T-helper 22 cell (primary cell): ENCODE results near the gene HAND2.

Experiments
- DNase-seq: peaks from one replicate; pipeline ENCODE4 v3.0.0-alpha.2; 2020; ENCODE audit warnings: low read depth

The HAND2 gene

GRCh38 chr4:173502282-173502681 is 27.7 kb downstream of the HAND2 start:
- DNase-seq, result no peak

GRCh38 chr4:173501592-173502150 is 28.4 kb downstream of the HAND2 start:
- no peak for DNase-seq

GRCh38 chr4:173500841-173501591 is 29.0 kb downstream of the HAND2 start:
- no peak for DNase-seq

- no peak for DNase-seq
Observed at GRCh38 chr4:173499658-173500535, 30.1 kb downstream of the HAND2 start.

GRCh38 chr4:173498771-173499170 is 31.3 kb downstream of the HAND2 start:
- no peak for DNase-seq

- no peak for DNase-seq
Observed at GRCh38 chr4:173498023-173498422, 32.0 kb downstream of the HAND2 start.

GRCh38 chr4:173494013-173494970 is 35.7 kb downstream of the HAND2 start:
- DNase-seq, result peak; percentile 16

- DNase-seq, result no peak
Observed at GRCh38 chr4:173493041-173493440, 37.0 kb downstream of the HAND2 start.

GRCh38 chr4:173492315-173492714 is 37.7 kb downstream of the HAND2 start:
- DNase-seq, result no peak

- no peak for DNase-seq
Observed at GRCh38 chr4:173490817-173491528, 39.1 kb downstream of the HAND2 start.

GRCh38 chr4:173490256-173490655 is 39.8 kb downstream of the HAND2 start:
- DNase-seq, result no peak

- no peak for DNase-seq
Observed at GRCh38 chr4:173489514-173489913, 40.5 kb downstream of the HAND2 start.

- no peak for DNase-seq
Observed at GRCh38 chr4:173488656-173489055, 41.4 kb downstream of the HAND2 start.

GRCh38 chr4:173488074-173488473 is 42.0 kb downstream of the HAND2 start:
- no peak for DNase-seq

- DNase-seq, result no peak
Observed at GRCh38 chr4:173486714-173487392, 43.2 kb downstream of the HAND2 start.

GRCh38 chr4:173485164-173485563 is 44.9 kb downstream of the HAND2 start:
- DNase-seq, result no peak

- DNase-seq, result no peak
Observed at GRCh38 chr4:173482330-173482931, 47.6 kb downstream of the HAND2 start.

GRCh38 chr4:173478913-173479283 is 51.1 kb downstream of the HAND2 start:
- no peak for DNase-seq

GRCh38 chr4:173478201-173478912 is 51.7 kb downstream of the HAND2 start:
- DNase-seq, result no peak
